HEK293 (cell line): ENCODE data around the gene KMT2A.
A peak's percentile ranks its signal among the peaks of the same experiment; 100 is the strongest.

Experiments used
- CTCF ChIP-seq: fragments of 450-650 bp; formaldehyde crosslinking; IDR thresholded peaks from 2 replicates; pipeline ENCODE4 v1.5.1; 2016; ENCODE audit warnings: missing biosample characterization, missing genetic modification characterization
- ZNF366 ChIP-seq: fragments of 450-650 bp; formaldehyde crosslinking; conservative IDR thresholded peaks from 2 replicates; pipeline ENCODE4 v1.5.1; 2016; ENCODE audit warnings: missing biosample characterization, missing genetic modification characterization
- ZSCAN30 ChIP-seq: fragments of 450-650 bp; IDR thresholded peaks from 2 replicates; pipeline ENCODE4 v1.5.1; 2018; ENCODE audit warnings: missing biosample characterization, mild to moderate bottlenecking, missing genetic modification characterization, moderate library complexity
- TF ChIP-seq, protein P1 (sequence below): fragments of 450-650 bp; formaldehyde crosslinking; IDR thresholded peaks from 2 replicates; pipeline ENCODE4 v1.5.1; 2017; ENCODE audit warnings: missing biosample characterization, missing genetic modification characterization
- TF ChIP-seq, protein P2 (sequence below): fragments of 450-650 bp; formaldehyde crosslinking; IDR thresholded peaks from 2 replicates; pipeline ENCODE4 v1.5.1; 2016; ENCODE audit warnings: missing biosample characterization, missing genetic modification characterization
- TF ChIP-seq, protein P3 (sequence below): fragments of 450-650 bp; formaldehyde crosslinking; IDR thresholded peaks from 2 replicates; pipeline ENCODE4 v1.5.1; 2016; ENCODE audit warnings: missing biosample characterization, missing genetic modification characterization, low read depth
- TF ChIP-seq, protein P4 (sequence below): fragments of 450-650 bp; formaldehyde crosslinking; IDR thresholded peaks from 2 replicates; pipeline ENCODE4 v1.5.1; 2016; ENCODE audit warnings: missing biosample characterization, missing genetic modification characterization, low read depth

- no peak for TF ChIP-seq CTCF (tag by site-specific recombination)
- TF ChIP-seq, protein P1, sequence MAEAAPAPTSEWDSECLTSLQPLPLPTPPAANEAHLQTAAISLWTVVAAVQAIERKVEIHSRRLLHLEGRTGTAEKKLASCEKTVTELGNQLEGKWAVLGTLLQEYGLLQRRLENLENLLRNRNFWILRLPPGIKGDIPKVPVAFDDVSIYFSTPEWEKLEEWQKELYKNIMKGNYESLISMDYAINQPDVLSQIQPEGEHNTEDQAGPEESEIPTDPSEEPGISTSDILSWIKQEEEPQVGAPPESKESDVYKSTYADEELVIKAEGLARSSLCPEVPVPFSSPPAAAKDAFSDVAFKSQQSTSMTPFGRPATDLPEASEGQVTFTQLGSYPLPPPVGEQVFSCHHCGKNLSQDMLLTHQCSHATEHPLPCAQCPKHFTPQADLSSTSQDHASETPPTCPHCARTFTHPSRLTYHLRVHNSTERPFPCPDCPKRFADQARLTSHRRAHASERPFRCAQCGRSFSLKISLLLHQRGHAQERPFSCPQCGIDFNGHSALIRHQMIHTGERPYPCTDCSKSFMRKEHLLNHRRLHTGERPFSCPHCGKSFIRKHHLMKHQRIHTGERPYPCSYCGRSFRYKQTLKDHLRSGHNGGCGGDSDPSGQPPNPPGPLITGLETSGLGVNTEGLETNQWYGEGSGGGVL (tag by site-specific recombination) = peak; percentile 94
- no peak for TF ChIP-seq ZSCAN30 (tag by site-specific recombination)
- TF ChIP-seq ZNF366 (tag by site-specific recombination) = peak; percentile 41
- TF ChIP-seq, protein P2, sequence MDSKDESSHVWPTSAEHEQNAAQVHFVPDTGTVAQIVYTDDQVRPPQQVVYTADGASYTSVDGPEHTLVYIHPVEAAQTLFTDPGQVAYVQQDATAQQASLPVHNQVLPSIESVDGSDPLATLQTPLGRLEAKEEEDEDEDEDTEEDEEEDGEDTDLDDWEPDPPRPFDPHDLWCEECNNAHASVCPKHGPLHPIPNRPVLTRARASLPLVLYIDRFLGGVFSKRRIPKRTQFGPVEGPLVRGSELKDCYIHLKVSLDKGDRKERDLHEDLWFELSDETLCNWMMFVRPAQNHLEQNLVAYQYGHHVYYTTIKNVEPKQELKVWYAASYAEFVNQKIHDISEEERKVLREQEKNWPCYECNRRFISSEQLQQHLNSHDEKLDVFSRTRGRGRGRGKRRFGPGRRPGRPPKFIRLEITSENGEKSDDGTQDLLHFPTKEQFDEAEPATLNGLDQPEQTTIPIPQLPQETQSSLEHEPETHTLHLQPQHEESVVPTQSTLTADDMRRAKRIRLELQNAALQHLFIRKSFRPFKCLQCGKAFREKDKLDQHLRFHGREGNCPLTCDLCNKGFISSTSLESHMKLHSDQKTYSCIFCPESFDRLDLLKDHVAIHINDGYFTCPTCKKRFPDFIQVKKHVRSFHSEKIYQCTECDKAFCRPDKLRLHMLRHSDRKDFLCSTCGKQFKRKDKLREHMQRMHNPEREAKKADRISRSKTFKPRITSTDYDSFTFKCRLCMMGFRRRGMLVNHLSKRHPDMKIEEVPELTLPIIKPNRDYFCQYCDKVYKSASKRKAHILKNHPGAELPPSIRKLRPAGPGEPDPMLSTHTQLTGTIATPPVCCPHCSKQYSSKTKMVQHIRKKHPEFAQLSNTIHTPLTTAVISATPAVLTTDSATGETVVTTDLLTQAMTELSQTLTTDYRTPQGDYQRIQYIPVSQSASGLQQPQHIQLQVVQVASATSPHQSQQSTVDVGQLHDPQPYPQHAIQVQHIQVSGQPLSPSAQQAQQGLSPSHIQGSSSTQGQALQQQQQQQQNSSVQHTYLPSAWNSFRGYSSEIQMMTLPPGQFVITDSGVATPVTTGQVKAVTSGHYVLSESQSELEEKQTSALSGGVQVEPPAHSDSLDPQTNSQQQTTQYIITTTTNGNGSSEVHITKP = no peak
- TF ChIP-seq, protein P3, sequence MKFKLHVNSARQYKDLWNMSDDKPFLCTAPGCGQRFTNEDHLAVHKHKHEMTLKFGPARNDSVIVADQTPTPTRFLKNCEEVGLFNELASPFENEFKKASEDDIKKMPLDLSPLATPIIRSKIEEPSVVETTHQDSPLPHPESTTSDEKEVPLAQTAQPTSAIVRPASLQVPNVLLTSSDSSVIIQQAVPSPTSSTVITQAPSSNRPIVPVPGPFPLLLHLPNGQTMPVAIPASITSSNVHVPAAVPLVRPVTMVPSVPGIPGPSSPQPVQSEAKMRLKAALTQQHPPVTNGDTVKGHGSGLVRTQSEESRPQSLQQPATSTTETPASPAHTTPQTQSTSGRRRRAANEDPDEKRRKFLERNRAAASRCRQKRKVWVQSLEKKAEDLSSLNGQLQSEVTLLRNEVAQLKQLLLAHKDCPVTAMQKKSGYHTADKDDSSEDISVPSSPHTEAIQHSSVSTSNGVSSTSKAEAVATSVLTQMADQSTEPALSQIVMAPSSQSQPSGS (tag by site-specific recombination) = peak; percentile 82
- TF ChIP-seq, protein P4, sequence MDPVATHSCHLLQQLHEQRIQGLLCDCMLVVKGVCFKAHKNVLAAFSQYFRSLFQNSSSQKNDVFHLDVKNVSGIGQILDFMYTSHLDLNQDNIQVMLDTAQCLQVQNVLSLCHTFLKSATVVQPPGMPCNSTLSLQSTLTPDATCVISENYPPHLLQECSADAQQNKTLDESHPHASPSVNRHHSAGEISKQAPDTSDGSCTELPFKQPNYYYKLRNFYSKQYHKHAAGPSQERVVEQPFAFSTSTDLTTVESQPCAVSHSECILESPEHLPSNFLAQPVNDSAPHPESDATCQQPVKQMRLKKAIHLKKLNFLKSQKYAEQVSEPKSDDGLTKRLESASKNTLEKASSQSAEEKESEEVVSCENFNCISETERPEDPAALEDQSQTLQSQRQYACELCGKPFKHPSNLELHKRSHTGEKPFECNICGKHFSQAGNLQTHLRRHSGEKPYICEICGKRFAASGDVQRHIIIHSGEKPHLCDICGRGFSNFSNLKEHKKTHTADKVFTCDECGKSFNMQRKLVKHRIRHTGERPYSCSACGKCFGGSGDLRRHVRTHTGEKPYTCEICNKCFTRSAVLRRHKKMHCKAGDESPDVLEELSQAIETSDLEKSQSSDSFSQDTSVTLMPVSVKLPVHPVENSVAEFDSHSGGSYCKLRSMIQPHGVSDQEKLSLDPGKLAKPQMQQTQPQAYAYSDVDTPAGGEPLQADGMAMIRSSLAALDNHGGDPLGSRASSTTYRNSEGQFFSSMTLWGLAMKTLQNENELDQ (tag by site-specific recombination) = no peak
Measured at GRCh38 chr11:118437208-118438125, 1.2 kb downstream of the KMT2A start.
